HG02588 (cell line): ENCODE results near the gene ATOSB.
"Not testable (repeated sequence)": the region's sequence is repeated elsewhere in the genome, so short reads cannot be mapped to it uniquely, and the experiment has no call there.

Experiments
- ATAC-seq: cut with Tn5 transposase; IDR thresholded peaks from one replicate; pipeline ENCODE4 v1.9.1; 2021; ENCODE audit warnings: mild to moderate bottlenecking, moderate library complexity; ENCODE audit not compliant: unreplicated experiment

The ATOSB gene, protein sequence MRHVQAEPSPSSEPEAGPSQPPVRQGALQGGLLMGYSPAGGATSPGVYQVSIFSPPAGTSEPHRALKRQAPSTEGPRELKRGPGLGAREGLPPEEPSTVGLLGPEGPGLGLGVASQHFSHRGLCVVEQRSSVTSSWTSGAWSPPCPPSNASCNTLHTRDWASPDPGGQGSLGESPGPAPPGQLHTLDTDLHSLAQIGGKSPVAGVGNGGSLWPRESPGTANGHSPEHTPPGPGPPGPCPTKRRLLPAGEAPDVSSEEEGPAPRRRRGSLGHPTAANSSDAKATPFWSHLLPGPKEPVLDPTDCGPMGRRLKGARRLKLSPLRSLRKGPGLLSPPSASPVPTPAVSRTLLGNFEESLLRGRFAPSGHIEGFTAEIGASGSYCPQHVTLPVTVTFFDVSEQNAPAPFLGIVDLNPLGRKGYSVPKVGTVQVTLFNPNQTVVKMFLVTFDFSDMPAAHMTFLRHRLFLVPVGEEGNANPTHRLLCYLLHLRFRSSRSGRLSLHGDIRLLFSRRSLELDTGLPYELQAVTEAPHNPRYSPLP

DNA sequence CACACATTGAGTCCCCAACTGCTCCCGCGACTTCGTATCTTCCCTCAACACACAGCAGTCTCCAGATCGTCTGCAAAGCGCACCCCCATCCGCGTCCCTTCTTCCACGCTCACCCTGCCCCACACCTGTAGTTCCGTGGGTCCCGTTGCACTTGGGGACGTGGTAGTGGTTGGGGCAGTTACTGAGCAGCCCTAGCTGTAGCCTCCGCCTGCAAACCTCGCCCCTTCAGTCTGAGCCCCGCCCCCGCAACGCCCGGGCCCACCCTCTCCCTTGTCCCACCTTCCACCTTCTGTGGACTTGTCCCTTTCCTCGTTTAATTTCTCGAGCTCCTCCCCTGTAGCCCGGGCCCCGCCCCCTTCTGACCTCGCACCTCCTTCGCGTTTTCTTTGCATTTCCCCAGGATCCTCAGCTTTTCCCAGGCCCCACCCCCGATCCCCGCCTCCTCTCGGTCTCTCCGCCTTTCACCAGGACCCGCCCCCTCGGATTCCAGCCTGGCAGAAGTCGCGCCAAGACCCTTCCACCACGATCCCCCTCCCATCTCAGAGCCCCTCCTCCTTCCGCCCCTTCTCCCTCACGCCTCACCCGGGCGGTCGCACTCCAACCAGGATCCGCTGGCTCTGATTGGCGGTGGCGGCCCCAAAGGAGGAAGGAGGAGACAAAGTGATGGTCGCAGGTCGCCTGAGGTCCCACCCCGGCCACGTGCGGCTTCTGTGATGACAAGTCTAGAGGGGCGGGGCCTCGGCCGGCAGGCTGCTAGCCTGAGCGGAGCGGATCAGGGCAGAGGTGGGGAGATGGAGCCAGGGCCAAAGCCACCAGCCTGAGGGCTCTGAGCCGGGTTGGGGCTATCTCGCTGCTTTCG lies at the start of gene ATOSB:
Gene ATOSB, minus strand, starts transcription at position 183 of the 859 bp plus-strand sequence. CDS start 7,588 bp downstream, outside the sequence.
- ATAC-seq, result peak; percentile 50

DNA sequence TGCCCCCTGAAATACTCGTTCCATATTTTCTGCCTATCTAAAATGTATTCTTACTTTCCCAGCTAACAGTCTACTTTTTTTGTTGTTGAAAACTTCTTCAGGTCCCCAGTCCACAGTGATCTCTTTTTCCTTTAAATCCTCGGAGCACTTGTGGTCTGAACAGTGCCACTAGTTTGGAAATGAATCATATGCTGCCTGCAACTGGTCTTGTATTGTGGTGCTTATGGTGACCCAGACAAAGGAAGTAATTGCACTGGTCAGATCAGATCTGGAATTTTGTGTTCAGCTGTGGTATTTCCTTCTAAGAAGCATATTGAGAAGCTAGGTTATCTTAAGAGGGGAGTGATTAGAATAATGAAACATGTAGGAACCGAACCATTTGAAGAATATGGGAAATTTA lies 49.0 kb upstream of the ATOSB start:
- ATAC-seq, result no peak

- no peak for ATAC-seq
These were observed 47.8 kb upstream of the ATOSB start for GRCh38 chr9:35163413-35163812.

DNA sequence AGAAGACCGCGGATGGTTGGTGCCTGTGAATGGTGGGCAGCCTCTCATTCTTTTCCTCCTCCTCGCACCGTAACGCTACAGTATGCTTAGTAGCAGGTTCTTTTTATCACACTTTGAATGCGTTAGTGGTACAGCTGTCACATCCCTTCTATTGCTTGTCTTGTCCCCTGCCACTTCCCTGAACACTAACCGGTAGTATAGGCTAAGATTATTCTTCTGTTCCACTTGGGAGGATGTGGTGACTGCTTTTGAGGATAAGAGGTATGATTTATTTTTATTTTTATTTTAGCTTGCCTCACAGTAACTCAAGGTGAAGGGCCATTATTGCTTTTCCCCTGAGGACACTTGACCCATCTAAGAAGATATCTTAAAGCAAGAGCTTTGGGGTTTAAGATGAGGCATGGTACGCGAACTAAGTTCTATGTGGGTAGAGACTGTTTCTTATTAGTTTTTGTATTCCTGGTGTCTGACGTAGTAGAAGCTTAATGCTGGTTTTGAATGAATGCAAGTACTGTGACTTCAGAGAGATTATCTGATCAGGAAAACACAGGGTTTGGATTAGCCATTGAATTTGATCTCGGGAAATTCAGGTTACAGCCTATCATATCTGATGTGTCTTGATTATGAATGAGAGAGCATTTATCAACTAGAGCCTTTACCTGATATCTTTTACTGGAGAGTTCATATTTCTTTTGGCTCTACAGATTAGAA lies 47.1 kb upstream of the ATOSB start:
- no peak for ATAC-seq

GRCh38 chr9:35161713-35162604 lies 46.3 kb upstream of the ATOSB start, which contains the start of gene UNC13B:
UNC13B (plus strand) TSS chr9:35162009; CDS start chr9:35162284, 275 bp downstream.
- peak; percentile 79 for ATAC-seq

DNA sequence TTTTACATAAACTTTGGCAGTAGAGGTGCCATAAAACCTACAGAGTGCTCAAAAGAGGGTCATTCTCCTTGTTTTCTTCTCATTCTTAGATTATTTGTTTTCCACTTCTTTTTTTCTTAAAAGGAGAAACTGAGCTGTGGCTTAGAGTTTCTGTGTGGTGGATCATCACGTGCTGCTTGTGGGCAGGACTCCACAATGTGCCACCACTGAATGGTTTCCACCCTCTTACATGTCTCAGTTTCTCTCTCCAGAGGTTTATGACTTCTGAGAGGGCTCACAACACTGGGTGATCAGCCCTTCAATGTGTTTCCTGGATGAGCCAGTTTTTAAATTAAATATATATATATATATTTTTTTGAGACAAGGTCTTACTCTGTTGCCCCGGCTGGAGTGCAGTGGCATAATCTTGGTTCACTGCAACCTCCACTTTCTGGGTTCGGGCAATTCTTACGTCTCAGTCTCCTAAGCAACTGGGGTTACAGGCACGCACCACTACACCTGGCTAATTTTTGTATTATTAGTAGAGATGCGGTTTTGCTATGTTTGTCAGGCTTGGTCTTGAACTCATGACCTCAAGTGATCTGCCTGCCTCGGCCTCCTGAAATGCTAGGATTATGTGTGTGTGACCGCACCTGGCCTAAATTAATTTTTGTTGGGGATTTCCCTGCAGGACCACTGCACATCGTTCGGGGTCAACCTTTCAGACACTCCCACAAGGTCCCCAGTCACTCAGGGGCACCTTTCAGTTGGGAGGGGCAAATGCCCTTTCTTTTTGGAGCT lies 43.0 kb upstream of the ATOSB start:
- ATAC-seq, result no peak

DNA sequence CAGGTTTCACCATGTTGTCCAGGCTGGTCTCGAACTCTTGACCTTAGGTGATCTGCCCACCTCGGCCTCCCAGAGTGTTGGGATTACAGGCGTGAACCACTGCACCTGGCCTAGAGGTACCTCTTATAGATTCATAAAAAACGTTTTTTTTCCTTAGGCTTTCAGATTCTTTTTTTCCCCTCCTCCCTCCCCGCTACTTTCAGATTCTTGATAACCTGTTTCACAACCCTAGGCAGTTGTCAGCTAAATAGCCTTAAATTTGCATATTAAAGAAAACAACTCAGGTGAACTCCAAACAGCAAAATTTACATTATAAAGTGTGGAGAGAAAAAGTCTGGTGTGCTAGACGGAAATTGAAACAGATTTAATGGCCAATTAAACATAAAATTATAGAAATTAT lies 42.2 kb upstream of the ATOSB start:
- ATAC-seq, result not testable (repeated sequence)

DNA sequence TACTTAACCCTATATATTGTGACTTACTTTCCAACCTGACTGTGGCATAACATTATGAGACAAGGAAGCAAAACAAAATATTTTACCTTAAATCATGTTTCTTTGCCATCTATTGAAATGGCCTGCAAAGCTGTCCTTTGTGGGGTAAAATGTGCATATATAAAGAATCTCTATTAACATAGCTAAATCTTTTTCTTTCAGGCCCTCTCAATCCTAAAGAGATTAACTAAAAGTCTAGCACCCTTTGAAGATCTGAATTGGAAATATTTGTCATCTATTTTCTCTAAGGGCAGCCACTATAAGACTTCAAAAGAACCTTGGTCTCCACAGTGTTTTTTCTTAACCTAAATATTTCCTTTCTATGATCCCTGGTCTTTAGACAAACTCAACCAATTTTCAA lies 41.1 kb upstream of the ATOSB start:
- no peak for ATAC-seq

DNA sequence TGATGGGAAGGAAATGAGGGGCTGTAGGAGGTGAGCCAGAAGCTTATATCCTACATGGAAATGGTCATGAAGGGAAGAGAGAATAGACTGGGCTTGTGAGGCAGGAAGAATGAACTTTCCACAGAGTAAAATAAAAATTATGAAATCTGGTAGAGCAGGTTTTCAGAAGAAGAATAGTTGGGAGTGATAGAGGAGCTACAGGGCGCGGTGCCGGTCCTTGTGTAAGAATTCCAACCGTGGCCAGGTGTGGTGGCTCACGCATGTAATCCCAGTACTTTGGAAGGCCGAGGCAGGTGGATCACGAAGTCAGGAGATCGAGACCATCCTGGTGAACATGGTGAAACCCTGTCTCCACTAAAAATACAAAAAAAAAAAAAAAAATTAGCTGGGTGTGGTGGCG lies 37.3 kb upstream of the ATOSB start:
- no peak for ATAC-seq

GRCh38 chr9:35147941-35148563 lies 32.4 kb upstream of the ATOSB start:
- ATAC-seq, result not testable (repeated sequence)

- ATAC-seq, result no peak
These were observed 26.4 kb upstream of the ATOSB start for GRCh38 chr9:35142037-35142436.

- ATAC-seq, result no peak
These were observed 24.4 kb upstream of the ATOSB start for GRCh38 chr9:35140093-35140492.

DNA sequence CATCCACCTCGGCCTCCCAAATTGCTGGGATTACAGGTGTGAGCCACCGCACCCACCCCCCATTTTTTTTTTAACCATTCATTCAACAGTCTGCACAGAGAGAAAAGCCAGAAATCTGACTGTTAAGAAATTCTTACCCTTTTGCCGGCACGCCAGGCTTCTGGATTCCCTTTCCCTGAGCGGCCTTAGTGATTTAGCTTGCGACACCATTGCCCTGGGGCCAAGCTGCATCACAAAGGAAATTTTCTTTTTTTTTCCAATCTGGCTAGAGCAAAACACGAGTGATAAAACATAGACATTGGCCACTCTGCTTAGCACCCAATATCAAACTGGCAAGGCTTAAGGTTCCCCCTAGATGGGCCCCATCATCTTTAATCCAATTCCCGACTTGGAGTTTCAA lies 21.2 kb upstream of the ATOSB start:
- no peak for ATAC-seq

GRCh38 chr9:35135988-35136387 lies 20.3 kb upstream of the ATOSB start:
- ATAC-seq, result no peak

GRCh38 chr9:35134920-35135319 lies 19.3 kb upstream of the ATOSB start:
- no peak for ATAC-seq

DNA sequence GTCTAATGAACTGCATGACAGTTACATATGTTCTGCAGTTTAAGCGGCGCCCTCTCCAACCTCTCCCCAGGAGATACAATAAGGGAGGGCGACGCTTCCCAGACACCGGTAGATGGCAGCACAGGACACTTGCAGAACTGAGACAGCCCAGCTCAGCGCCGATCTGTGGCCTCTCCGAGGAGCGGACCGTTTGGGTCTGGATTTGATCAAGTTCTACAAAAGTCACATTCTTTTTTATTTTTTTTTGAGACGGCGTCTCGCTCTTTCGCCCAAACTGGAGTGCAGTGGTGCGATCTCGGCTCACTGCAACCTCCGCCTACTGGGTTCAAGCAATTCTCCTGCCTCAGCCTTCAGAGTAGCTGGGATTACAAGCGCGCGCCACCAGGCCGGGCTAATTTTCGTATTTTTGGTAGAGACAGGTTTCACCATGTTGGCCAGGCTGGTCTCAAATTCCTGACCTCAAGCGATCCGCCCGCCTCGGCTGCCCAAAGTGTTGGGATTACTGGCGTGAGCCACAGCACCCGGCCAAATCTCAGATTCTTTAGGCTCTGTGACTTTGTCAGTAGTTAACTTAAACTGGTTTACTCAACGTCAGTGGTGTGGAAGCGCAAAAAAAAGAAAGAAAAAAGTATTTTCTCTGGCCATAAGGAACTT lies 1.4 kb upstream of the ATOSB start:
- ATAC-seq, result peak; percentile 44

GRCh38 chr9:35116539-35116897 lies 856 bp upstream of the ATOSB start:
- no peak for ATAC-seq
